ENCODE results near the gene FASTKD3. TPM values are rescaled to one million over a fixed set of nuclear protein-coding genes. Genes with fewer than 3 reads are reported as not detected.

The FASTKD3 gene
- total RNA-seq, 1 experiment from 2014 or later, result 14.2 TPM

DNA sequence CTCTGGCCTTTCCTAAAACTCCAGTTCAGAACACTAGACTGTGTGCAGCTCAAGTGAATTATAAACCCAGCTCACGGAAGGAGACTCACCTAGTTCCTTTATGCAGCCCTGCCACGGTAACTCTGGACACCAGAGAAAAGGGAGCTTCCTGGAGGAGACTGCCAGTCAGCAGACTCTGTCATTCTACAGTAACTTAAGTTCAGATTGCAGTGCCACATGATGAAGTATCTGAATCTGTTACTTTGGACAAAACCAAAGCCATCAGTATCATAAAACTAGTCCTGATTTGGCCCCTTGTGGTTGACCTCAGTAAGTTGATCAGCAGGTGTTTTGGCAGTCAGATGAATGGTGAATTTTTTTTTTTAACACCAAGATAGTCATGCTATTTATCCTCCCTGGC, 2.8 kb upstream of the FASTKD3 start:
- H3K27ac Mint-ChIP-seq (ENCODE audit: unreplicated experiment), result no peak overlapping the region
- intact Hi-C loops (cut with micrococcal nuclease; ENCODE audit: unreplicated experiment), result no loop called here
- no peak for DNase-seq
- CTCF ChIA-PET, result no interaction called here
- H3K4me1 ChIP-seq, result 0 out of 2 replicates have a peak, but pooled peaks cover 7% of the 10 kb centered on the region
- no peak for TF ChIP-seq CTCF (IDR thresholded peaks at IDR 0.05; ENCODE audit: insufficient read depth in 1 of 2, low read depth in 1 of 2, low read length in 1 of 2, severe bottlenecking in 1 of 2, unreplicated experiment in 1 of 2)
- no peaks in the 10 kb centered on the region for H3K27me3 Mint-ChIP-seq (ENCODE audit: insufficient read depth, unreplicated experiment)
- H3K4me1 Mint-ChIP-seq (ENCODE audit: low read depth, unreplicated experiment), result no peaks in the 10 kb centered on the region
- BruUV-seq (replicated peaks), result no TSS peak
- H3K36me3 Mint-ChIP-seq (ENCODE audit: insufficient read depth, unreplicated experiment), result peaks cover 40% of the 10 kb centered on the region
- H3K27me3 ChIP-seq (replicated peaks; ENCODE audit: control insufficient read depth, insufficient read depth, low read length), result no peaks in the 10 kb centered on the region
- POLR2A ChIA-PET, result no interaction called here
- H3K36me3 ChIP-seq (ENCODE audit: control insufficient read depth, insufficient read depth, low read length), result peaks cover 2% of the 10 kb centered on the region; the same call in 1 of the 2 replicates
- no peak overlapping the region for H3K4me3 ChIP-seq (ENCODE audit: low read depth, low read length)
- H3K9me3 Mint-ChIP-seq (ENCODE audit: unreplicated experiment), result no peaks in the 10 kb centered on the region
- no peaks in the 10 kb centered on the region for H3K9me3 ChIP-seq
- H3K4me3 Mint-ChIP-seq (ENCODE audit: unreplicated experiment), result no peak overlapping the region

GRCh38 chr5:7869474-7870136, 774 bp upstream of the FASTKD3 start:
- TSS peak; percentile 39 for BruUV-seq (replicated peaks)
- H3K4me3 Mint-ChIP-seq (ENCODE audit: unreplicated experiment), result peak overlapping the region; percentile 96

DNA sequence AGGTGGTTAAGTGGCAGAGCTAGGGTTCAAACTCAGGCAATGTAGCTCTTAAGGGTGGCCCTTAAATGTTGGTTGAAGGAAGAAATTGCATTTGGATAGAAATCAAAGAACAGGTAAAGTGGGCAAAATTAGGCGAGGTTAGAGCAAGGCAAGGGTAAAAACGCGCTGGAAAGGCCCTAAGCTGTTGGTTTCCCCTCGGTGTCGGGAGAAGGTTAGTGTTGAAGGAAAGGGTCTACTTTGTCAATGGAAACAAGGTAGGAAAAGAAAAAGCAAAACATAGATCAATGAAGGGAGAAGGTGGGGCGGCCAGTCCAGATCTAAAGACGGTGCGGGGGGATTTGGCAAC, 431 bp downstream of the FASTKD3 start:
- Histone ChIP-seq H3K9me3 (no peaks in the 10 kb centered on the region), H3K4me1 (0 out of 2 replicates have a peak, but pooled peaks cover 7% of the 10 kb centered on the region), H3K4me3 (ENCODE audit: low read depth, low read length) (peak overlapping the region; percentile 95), H3K27me3 (replicated peaks; ENCODE audit: control insufficient read depth, insufficient read depth, low read length) (no peaks in the 10 kb centered on the region), H3K36me3 (ENCODE audit: control insufficient read depth, insufficient read depth, low read length) (peaks cover 1% of the 10 kb centered on the region; the same call in 1 of the 2 replicates)
- H3K9me3 Mint-ChIP-seq (ENCODE audit: unreplicated experiment), result no peaks in the 10 kb centered on the region
- H3K36me3 Mint-ChIP-seq (ENCODE audit: insufficient read depth, unreplicated experiment), result peaks cover 34% of the 10 kb centered on the region
- ChIA-PET CTCF (interaction anchor here (1.7 kb wide), 1 partner anchor 18 kb away, joined by 10 read pairs; the partner anchor contains the start of gene CFAP90), POLR2A (interaction anchor here (0.7 to 1.2 kb wide), 5 partner anchors 12 to 589 kb away, joined by 3 read pairs; no protein-coding TSS in a partner anchor)
- H3K27me3 Mint-ChIP-seq (ENCODE audit: insufficient read depth, unreplicated experiment), result no peaks in the 10 kb centered on the region
- no TSS peak for BruUV-seq (replicated peaks)
- DNase-seq, result no peak
- H3K4me1 Mint-ChIP-seq (ENCODE audit: low read depth, unreplicated experiment), result no peaks in the 10 kb centered on the region
- peak overlapping the region; percentile 77 for H3K27ac Mint-ChIP-seq (ENCODE audit: unreplicated experiment)
- H3K4me3 Mint-ChIP-seq (ENCODE audit: unreplicated experiment), result peak overlapping the region; percentile 96
- intact Hi-C loops (cut with micrococcal nuclease; ENCODE audit: unreplicated experiment), result no loop called here
- no peak for TF ChIP-seq CTCF (IDR thresholded peaks at IDR 0.05; ENCODE audit: insufficient read depth in 1 of 2, low read depth in 1 of 2, low read length in 1 of 2, severe bottlenecking in 1 of 2, unreplicated experiment in 1 of 2)

More at GRCh38 chr5:7869474-7870136, 774 bp upstream of the FASTKD3 start:
- peak in 1 of 2 experiments; percentile 24 for DNase-seq
- no peak for TF ChIP-seq CTCF (IDR thresholded peaks at IDR 0.05; ENCODE audit: insufficient read depth in 1 of 2, low read depth in 1 of 2, low read length in 1 of 2, severe bottlenecking in 1 of 2, unreplicated experiment in 1 of 2)
- Mint-ChIP-seq H3K36me3 (ENCODE audit: insufficient read depth, unreplicated experiment) (peaks cover 36% of the 10 kb centered on the region), H3K4me1 (ENCODE audit: low read depth, unreplicated experiment) (no peaks in the 10 kb centered on the region), H3K27ac (ENCODE audit: unreplicated experiment) (peak overlapping the region; percentile 77), H3K9me3 (ENCODE audit: unreplicated experiment) (no peaks in the 10 kb centered on the region), H3K27me3 (ENCODE audit: insufficient read depth, unreplicated experiment) (no peaks in the 10 kb centered on the region)
- Histone ChIP-seq H3K9me3 (no peaks in the 10 kb centered on the region), H3K27me3 (replicated peaks; ENCODE audit: control insufficient read depth, insufficient read depth, low read length) (no peaks in the 10 kb centered on the region), H3K36me3 (ENCODE audit: control insufficient read depth, insufficient read depth, low read length) (peaks cover 1% of the 10 kb centered on the region; the same call in 1 of the 2 replicates), H3K4me1 (0 out of 2 replicates have a peak, but pooled peaks cover 7% of the 10 kb centered on the region), H3K4me3 (ENCODE audit: low read depth, low read length) (peak overlapping the region; percentile 95)
- intact Hi-C loops (cut with micrococcal nuclease; ENCODE audit: unreplicated experiment), result loop anchor here (1.0 kb wide), 2 partner anchors 10 to 19 kb away; no protein-coding TSS in a partner anchor
- ChIA-PET CTCF (interaction anchor here (1.7 kb wide), 1 partner anchor 19 kb away, joined by 10 read pairs; the partner anchor contains the start of gene CFAP90), POLR2A (interaction anchor here (1.1 to 1.2 kb wide), 3 partner anchors 11 to 588 kb away, joined by 3 read pairs; no protein-coding TSS in a partner anchor)

Data from Caco-2 (cell line).